H1 (cell line): ENCODE results near the gene PRRX1.

Source experiments
- CHD2 ChIP-seq: IDR thresholded peaks from 2 replicates; pipeline ENCODE4 v1.6.1; 2012; ENCODE audit warnings: low read length, improper control_type of control experiment
- EZH2 ChIP-seq: fragments of 200-600 bp; sonication (generic); IDR thresholded peaks from 2 replicates; pipeline ENCODE4 v1.7.1; 2012; ENCODE audit warnings: low read depth, mild to moderate bottlenecking, moderate library complexity, low read length, inconsistent platforms; ENCODE audit not compliant: severe bottlenecking
- NANOG ChIP-seq: IDR thresholded peaks from 2 replicates; pipeline ENCODE4 v1.6.1; 2011; ENCODE audit warnings: low read length, low read depth, mild to moderate bottlenecking, inconsistent platforms; ENCODE audit not compliant: insufficient read depth, poor library complexity, severe bottlenecking
- PHF8 ChIP-seq: fragments of 200-600 bp; sonication (generic); conservative IDR thresholded peaks from 2 replicates; pipeline ENCODE4 v1.7.1; 2012; ENCODE audit warnings: low read depth, mild to moderate bottlenecking, inconsistent platforms, low read length, moderate library complexity
- POLR2A ChIP-seq, 2 experiments: IDR thresholded peaks; 1 replicate in 1 of 2; 2 replicates in 1 of 2; pipeline ENCODE4 v1.6.1; 2011; ENCODE audit warnings: low read depth in 2 of 2, low read length in 2 of 2, mild to moderate bottlenecking in 2 of 2; ENCODE audit errors: control extremely low read depth in 1 of 2
- POLR2AphosphoS5 ChIP-seq: IDR thresholded peaks from 2 replicates; pipeline ENCODE4 v1.6.1; 2011; ENCODE audit warnings: low read depth, low read length
- RBBP5 ChIP-seq: IDR thresholded peaks from 2 replicates; pipeline ENCODE4 v1.7.1; 2012; ENCODE audit warnings: low read depth, mild to moderate bottlenecking, inconsistent platforms, low read length, moderate library complexity, borderline replicate concordance
- RFX5 ChIP-seq: IDR thresholded peaks from 2 replicates; pipeline ENCODE4 v1.6.1; 2011; ENCODE audit warnings: low read depth, low read length, improper control_type of control experiment, borderline replicate concordance
- SIRT6 ChIP-seq: IDR thresholded peaks from one replicate; pipeline ENCODE4 v1.7.1; 2012; ENCODE audit warnings: low read length, inconsistent platforms
- SP1 ChIP-seq: IDR thresholded peaks from 2 replicates; pipeline ENCODE4 v1.6.1; 2011; ENCODE audit warnings: low read depth, low read length
- SRF ChIP-seq: IDR thresholded peaks from 2 replicates; pipeline ENCODE4 v1.6.1; 2011; ENCODE audit warnings: mild to moderate bottlenecking, low read depth, low read length, moderate library complexity
- TF ChIP-seq, protein P1 (sequence below), 3 experiments: IDR thresholded peaks; 1 replicate in 2 of 3; 2 replicates in 1 of 3; pipeline versions ENCODE4 v1.5.1 to v1.6.1; 2011; ENCODE audit warnings: low read length in 3 of 3, mild to moderate bottlenecking in 3 of 3, inconsistent platforms in 2 of 3, low read depth in 1 of 3, moderate library complexity in 1 of 3; ENCODE audit not compliant: insufficient read depth in 1 of 3; ENCODE audit errors: control extremely low read depth in 1 of 3

DNA sequence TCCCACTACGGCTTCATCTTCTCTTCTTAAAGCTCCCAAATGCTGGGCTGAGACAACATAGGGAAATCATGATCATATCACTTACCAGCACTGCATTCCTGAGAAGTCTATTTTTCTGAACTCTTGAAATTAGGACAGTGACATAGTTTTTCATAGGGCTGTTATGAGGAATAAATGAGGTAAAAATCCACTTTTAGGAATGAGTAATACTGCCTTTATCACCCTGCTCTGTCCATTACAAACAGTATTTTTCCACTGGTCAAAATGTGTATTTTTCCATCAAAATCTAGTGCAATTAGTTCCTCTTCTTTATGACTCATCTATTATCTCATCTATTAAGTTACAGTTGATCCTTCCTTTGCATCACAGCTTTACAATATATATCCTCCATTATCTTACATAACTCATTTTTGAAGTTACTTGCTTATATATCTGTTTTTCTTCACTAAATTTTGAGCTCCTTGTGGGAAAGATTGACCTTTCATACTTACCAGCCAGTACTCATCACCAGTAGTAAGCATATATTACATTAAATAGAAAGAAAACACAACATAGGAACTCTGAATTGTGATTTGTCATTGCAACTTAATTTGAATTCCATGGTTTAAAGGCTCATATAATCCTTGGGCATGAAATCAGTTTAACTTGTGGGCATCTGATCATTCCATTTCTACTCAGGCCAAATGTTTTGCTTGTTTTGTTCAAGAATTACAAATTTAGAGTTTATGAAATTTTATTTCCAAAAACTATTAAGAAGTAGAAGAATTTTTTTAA, 37.1 kb downstream of the PRRX1 start:
- TF ChIP-seq EZH2 (no peak), SP1 (no peak), CHD2 (no peak), SIRT6 (no peak), PHF8 (no peak), RBBP5 (no peak), POLR2AphosphoS5 (no peak), NANOG (no peak), RFX5 (no peak), SRF (no peak), POLR2A (IDR thresholded peaks at IDR 0.05; ENCODE audit: control extremely low read depth in 1 of 2, low read depth in 2 of 2, low read length in 2 of 2) (no peak)
- TF ChIP-seq, protein P1, sequence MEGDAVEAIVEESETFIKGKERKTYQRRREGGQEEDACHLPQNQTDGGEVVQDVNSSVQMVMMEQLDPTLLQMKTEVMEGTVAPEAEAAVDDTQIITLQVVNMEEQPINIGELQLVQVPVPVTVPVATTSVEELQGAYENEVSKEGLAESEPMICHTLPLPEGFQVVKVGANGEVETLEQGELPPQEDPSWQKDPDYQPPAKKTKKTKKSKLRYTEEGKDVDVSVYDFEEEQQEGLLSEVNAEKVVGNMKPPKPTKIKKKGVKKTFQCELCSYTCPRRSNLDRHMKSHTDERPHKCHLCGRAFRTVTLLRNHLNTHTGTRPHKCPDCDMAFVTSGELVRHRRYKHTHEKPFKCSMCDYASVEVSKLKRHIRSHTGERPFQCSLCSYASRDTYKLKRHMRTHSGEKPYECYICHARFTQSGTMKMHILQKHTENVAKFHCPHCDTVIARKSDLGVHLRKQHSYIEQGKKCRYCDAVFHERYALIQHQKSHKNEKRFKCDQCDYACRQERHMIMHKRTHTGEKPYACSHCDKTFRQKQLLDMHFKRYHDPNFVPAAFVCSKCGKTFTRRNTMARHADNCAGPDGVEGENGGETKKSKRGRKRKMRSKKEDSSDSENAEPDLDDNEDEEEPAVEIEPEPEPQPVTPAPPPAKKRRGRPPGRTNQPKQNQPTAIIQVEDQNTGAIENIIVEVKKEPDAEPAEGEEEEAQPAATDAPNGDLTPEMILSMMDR (IDR thresholded peaks at IDR 0.05; ENCODE audit: control extremely low read depth in 1 of 3, insufficient read depth in 1 of 3, low read depth in 1 of 3, low read length in 3 of 3) = no peak
